Endothelial cell of umbilical vein (primary cell): ENCODE results near the gene GNMT. TPM values are rescaled to one million over a fixed set of nuclear protein-coding genes. Genes with fewer than 3 reads are reported as not detected.

ENCODE experiments used
- BruUV-seq: library from RNA; stranded (reverse); fragments of 400-500 nt; replicated peaks from 2 replicates; lab custom pipeline; 2021; lab: Mats Ljungman, UMichigan
- CTCF ChIA-PET: fragments of 300-600, 350-600 bp; sonication (Branson Sonifier 250); formaldehyde crosslinking; loops from one replicate; lab custom pipeline; 2021; ENCODE audit warnings: antibody characterized with exemption, inconsistent platforms; lab: Charles Lee
- POLR2A ChIA-PET: fragments of 300-600, 350-600 bp; sonication (Branson Sonifier 250); formaldehyde crosslinking; loops from one replicate; lab custom pipeline; 2021; ENCODE audit warnings: antibody characterized with exemption, inconsistent platforms; lab: Charles Lee
- DNase-seq: peaks from one replicate; pipeline ENCODE4 v3.0.0-alpha.2; 2011; ENCODE audit warnings: low read depth, low spot score
- FAIRE-seq: peaks from 2 replicates; lab custom pipeline; 2011; peaks lifted over from hg19 to GRCh38; lab: Jason Lieb, UNC
- H2AFZ ChIP-seq: 2 replicates; pipeline ENCODE4 v1.6.0; 2012; ENCODE audit warnings: low read depth, low read length, control low read depth, inconsistent platforms
- H3K27ac ChIP-seq: 2 replicates; pipeline ENCODE4 v1.5.1; 2011; ENCODE audit warnings: low read depth, mild to moderate bottlenecking, control low read depth, low read length, moderate library complexity; ENCODE audit not compliant: insufficient read depth
- H3K27me3 ChIP-seq, 2 experiments: 2 replicates each; pipeline versions ENCODE4 v1.6.0 to v1.6.1; 2011; ENCODE audit warnings: low read length in 2 of 2, mixed read lengths in 1 of 2; ENCODE audit not compliant: control insufficient read depth in 2 of 2, insufficient read depth in 2 of 2
- H3K36me3 ChIP-seq, 2 experiments: 2 replicates in 1 of 2; 3 replicates in 1 of 2; pipeline ENCODE4 v1.5.1; 2011; ENCODE audit warnings: low read length in 2 of 2, mild to moderate bottlenecking in 1 of 2, moderate library complexity in 1 of 2; ENCODE audit not compliant: control insufficient read depth in 2 of 2, insufficient read depth in 2 of 2; ENCODE audit errors: extremely low read depth in 1 of 2
- H3K4me1 ChIP-seq: 3 replicates; pipeline ENCODE4 v1.5.1; 2011; ENCODE audit warnings: mild to moderate bottlenecking, low read length; ENCODE audit not compliant: control insufficient read depth, insufficient read depth; ENCODE audit errors: extremely low read depth
- H3K4me2 ChIP-seq: 2 replicates; pipeline ENCODE4 v1.6.1; 2011; ENCODE audit warnings: low read length, control low read depth, mixed read lengths; ENCODE audit not compliant: insufficient read depth
- H3K4me3 ChIP-seq, 3 experiments: fragments of 200-600 bp in 1 of 3; sonication (generic), shearing (Covaris generic) in 1 of 3; replicated peaks in 1 of 3; 2 replicates each; pipeline ENCODE4 v1.5.1; 2011 to 2016; ENCODE audit warnings: control low read depth in 3 of 3, low read length in 3 of 3, mild to moderate bottlenecking in 2 of 3, inconsistent platforms in 1 of 3, low read depth in 1 of 3, moderate library complexity in 1 of 3; ENCODE audit not compliant: insufficient read depth in 1 of 3
- H3K79me2 ChIP-seq: 2 replicates; pipeline ENCODE4 v1.6.0; 2012; ENCODE audit warnings: low read length, inconsistent platforms; ENCODE audit not compliant: control insufficient read depth, insufficient read depth
- H3K9ac ChIP-seq: replicated peaks from 2 replicates; pipeline ENCODE3; 2011; ENCODE audit warnings: low read length, control low read depth; ENCODE audit not compliant: insufficient read depth; ENCODE audit errors: extremely low read depth
- H3K9me1 ChIP-seq: replicated peaks from 3 replicates; pipeline ENCODE4 v1.6.0; 2011; ENCODE audit warnings: mild to moderate bottlenecking, low read length; ENCODE audit not compliant: control insufficient read depth, insufficient read depth; ENCODE audit errors: extremely low read depth
- H3K9me3 ChIP-seq: replicated peaks from 2 replicates; pipeline ENCODE4 v1.5.1; 2012; ENCODE audit warnings: low read length, inconsistent platforms; ENCODE audit not compliant: control insufficient read depth, insufficient read depth
- H4K20me1 ChIP-seq: replicated peaks from 2 replicates; pipeline ENCODE3; 2011; ENCODE audit warnings: mild to moderate bottlenecking, low read length; ENCODE audit not compliant: control insufficient read depth, insufficient read depth; ENCODE audit errors: extremely low read depth
- EZH2 ChIP-seq: IDR thresholded peaks from 2 replicates; pipeline ENCODE4 v1.6.1; 2012; ENCODE audit warnings: borderline replicate concordance, low read depth, mild to moderate bottlenecking, moderate library complexity, low read length, inconsistent platforms; ENCODE audit not compliant: severe bottlenecking
- FOS ChIP-seq: IDR thresholded peaks from 2 replicates; pipeline ENCODE4 v1.6.1; 2011; ENCODE audit warnings: mild to moderate bottlenecking, low read length, moderate library complexity, borderline replicate concordance; ENCODE audit not compliant: insufficient read depth
- GATA2 ChIP-seq: IDR thresholded peaks from 2 replicates; pipeline ENCODE4 v1.7.0; 2011; ENCODE audit warnings: low read depth, mild to moderate bottlenecking, moderate library complexity, mixed read lengths, low read length; ENCODE audit not compliant: insufficient read length, insufficient read depth
- JUN ChIP-seq: IDR thresholded peaks from 2 replicates; pipeline ENCODE4 v1.6.1; 2011; ENCODE audit warnings: borderline replicate concordance, low read depth; ENCODE audit not compliant: insufficient read length, insufficient read depth
- MYC ChIP-seq: IDR thresholded peaks from one replicate; pipeline ENCODE4 v1.6.1; 2011; ENCODE audit warnings: mild to moderate bottlenecking, low read depth, low read length
- POLR2A ChIP-seq: IDR thresholded peaks from 2 replicates; pipeline ENCODE4 v1.6.1; 2012; ENCODE audit warnings: low read depth, mild to moderate bottlenecking, control low read depth, low read length
- POLR2AphosphoS5 ChIP-seq: IDR thresholded peaks from 2 replicates; pipeline ENCODE4 v1.6.1; 2012; ENCODE audit warnings: low read depth, mild to moderate bottlenecking, control low read depth, low read length, moderate library complexity; ENCODE audit not compliant: insufficient read depth
- dilution Hi-C: fragments of 300-500 bp; cut with MboI; formaldehyde crosslinking; loops from one replicate; pipeline ENCODE4 v1.15.0; 2019; ENCODE audit warnings: low sequenced_read_pairs; ENCODE audit not compliant: extremely low pct_ligation_motif_present
- intact Hi-C: fragments of 100-400 bp; cut with micrococcal nuclease; formaldehyde crosslinking; loops from one replicate; pipeline ENCODE4 v1.10.0; 2022
- polyA plus RNA-seq, 4 experiments: library from polyadenylated mRNA; depleted of rRNA in 3 of 4; stranded (reverse) in 3 of 4; unstranded in 1 of 4; fragments of >200 nt; gene quantifications; 2 replicates each; pipeline versions ENCODE4 v1.2.1 to v1.2.3, GENCODE V29; 2011 to 2012; ENCODE audit warnings: missing spikeins in 1 of 4
- total RNA-seq: library from RNA; stranded (reverse); gene quantifications from 2 replicates; pipeline ENCODE4 v1.2.3, GENCODE V29; 2021
- TF ChIP-seq, protein P1 (sequence below): IDR thresholded peaks from 2 replicates; pipeline ENCODE4 v1.6.1; 2011; ENCODE audit not compliant: insufficient read depth, insufficient read length
- TF ChIP-seq, protein P2 (sequence below), 2 donors: IDR thresholded peaks; 1 replicate in 1 of 2; 2 replicates in 1 of 2; pipeline ENCODE4 v1.5.1; 2011; ENCODE audit warnings: low read length in 2 of 2, mild to moderate bottlenecking in 2 of 2, moderate library complexity in 2 of 2, control low read depth in 1 of 2, inconsistent platforms in 1 of 2, low read depth in 1 of 2; ENCODE audit not compliant: insufficient read depth in 1 of 2; ENCODE audit errors: extremely low read depth in 1 of 2

The GNMT gene
- total and polyA plus RNA-seq, 2 donors (not counting 3 experiments of a cell fraction or from before 2014, with no cell fraction given), result 0.41 to 1.2 TPM

DNA sequence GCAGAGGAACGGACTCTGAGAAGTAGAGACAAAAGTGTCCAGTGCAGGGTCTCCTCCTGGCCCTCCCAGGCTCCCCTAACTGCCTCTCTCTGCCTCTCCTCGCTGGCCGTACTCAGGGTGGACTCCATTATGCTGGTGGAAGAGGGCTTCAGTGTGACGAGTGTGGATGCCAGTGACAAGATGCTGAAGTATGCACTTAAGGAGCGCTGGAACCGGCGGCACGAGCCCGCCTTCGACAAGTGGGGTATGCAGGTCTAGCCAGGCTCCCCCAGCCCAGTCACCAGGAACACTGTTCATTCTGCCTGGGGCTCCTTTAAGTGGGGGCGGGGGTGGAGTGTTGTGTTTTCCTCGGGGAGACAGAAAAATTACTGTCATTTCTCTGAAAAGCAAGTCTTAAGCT, 1.5 kb downstream of the GNMT start:
- Histone ChIP-seq H4K20me1 (no peaks in the 10 kb centered on the region), H3K9ac (no peak overlapping the region), H2AFZ (no peak overlapping the region), H3K4me1 (peaks cover 10% of the 10 kb centered on the region), H3K9me1 (no peaks in the 10 kb centered on the region), H3K36me3 (peaks cover 0 to 17% of the 10 kb centered on the region in 2 experiments), H3K9me3 (no peaks in the 10 kb centered on the region), H3K79me2 (no peaks in the 10 kb centered on the region), H3K4me3 (no peak overlapping the region), H3K27me3 (no peaks in the 10 kb centered on the region), H3K4me2 (no peak overlapping the region), H3K27ac (no peak overlapping the region)
- DNase-seq (no peak), FAIRE-seq (no peak)
- TF ChIP-seq POLR2A, result no peak
- TF ChIP-seq MYC, result no peak
- no peak for TF ChIP-seq GATA2
- no peak for TF ChIP-seq FOS
- TF ChIP-seq, protein P1, sequence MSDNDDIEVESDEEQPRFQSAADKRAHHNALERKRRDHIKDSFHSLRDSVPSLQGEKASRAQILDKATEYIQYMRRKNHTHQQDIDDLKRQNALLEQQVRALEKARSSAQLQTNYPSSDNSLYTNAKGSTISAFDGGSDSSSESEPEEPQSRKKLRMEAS, result no peak
- no peak for TF ChIP-seq POLR2AphosphoS5
- TF ChIP-seq, protein P2, sequence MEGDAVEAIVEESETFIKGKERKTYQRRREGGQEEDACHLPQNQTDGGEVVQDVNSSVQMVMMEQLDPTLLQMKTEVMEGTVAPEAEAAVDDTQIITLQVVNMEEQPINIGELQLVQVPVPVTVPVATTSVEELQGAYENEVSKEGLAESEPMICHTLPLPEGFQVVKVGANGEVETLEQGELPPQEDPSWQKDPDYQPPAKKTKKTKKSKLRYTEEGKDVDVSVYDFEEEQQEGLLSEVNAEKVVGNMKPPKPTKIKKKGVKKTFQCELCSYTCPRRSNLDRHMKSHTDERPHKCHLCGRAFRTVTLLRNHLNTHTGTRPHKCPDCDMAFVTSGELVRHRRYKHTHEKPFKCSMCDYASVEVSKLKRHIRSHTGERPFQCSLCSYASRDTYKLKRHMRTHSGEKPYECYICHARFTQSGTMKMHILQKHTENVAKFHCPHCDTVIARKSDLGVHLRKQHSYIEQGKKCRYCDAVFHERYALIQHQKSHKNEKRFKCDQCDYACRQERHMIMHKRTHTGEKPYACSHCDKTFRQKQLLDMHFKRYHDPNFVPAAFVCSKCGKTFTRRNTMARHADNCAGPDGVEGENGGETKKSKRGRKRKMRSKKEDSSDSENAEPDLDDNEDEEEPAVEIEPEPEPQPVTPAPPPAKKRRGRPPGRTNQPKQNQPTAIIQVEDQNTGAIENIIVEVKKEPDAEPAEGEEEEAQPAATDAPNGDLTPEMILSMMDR (IDR thresholded peaks at IDR 0.05; ENCODE audit: extremely low read depth in 1 of 2, insufficient read depth in 1 of 2, low read depth in 1 of 2, low read length in 2 of 2), result no peak
- no peak for TF ChIP-seq JUN
- no peak for TF ChIP-seq EZH2
- CTCF ChIA-PET, result interaction anchor here (1.1 kb wide), 1 partner anchor 22 kb away, joined by 3 read pairs; the partner anchor contains the start of gene PPP2R5D
- intact Hi-C loops (loop anchor here (5.0 kb wide), 1 partner anchor 50 kb away; the partner anchor contains the start of genes KLHDC3 and MEA1), dilution Hi-C loops (no loop called here)
- POLR2A ChIA-PET, result no interaction called here
- BruUV-seq, result no TSS peak
